ENCODE results near the gene SORCS3. TPM values are rescaled to one million over a fixed set of nuclear protein-coding genes. Genes with fewer than 3 reads are reported as not detected.

Gene SORCS3
- total and polyA plus RNA-seq, 2 of the 13 experiments (the other 11 are each of a cell fraction or from before 2014, with no cell fraction given), result 0.07 TPM; not detected in 1

GRCh38 chr10:104824380-104825006, 183.4 kb downstream of the SORCS3 start (continued):
- TF ChIP-seq ZNF441 (CRISPR knock-in tag; IDR thresholded peaks at IDR 0.05; ENCODE audit: borderline replicate concordance) (peak; percentile 89; the same call in 1 of the 2 replicates), ZFP36L2 (CRISPR knock-in tag; IDR thresholded peaks at IDR 0.05) (peak; percentile 96), MED1 (CRISPR knock-in tag; IDR thresholded peaks at IDR 0.05) (peak; percentile 58), TEAD2 (CRISPR knock-in tag; IDR thresholded peaks at IDR 0.05) (peak; percentile 90; the same call in 1 of the 2 replicates), SALL2 (CRISPR knock-in tag; IDR thresholded peaks at IDR 0.05) (0 out of 2 replicates have a peak, but pooled peaks have one; percentile 38), ZNF619 (CRISPR knock-in tag; IDR thresholded peaks at IDR 0.05) (no peak), EED (CRISPR knock-in tag; IDR thresholded peaks at IDR 0.05) (0 out of 2 replicates have a peak, but pooled peaks have one; percentile 32), FOXO1 (CRISPR knock-in tag; IDR thresholded peaks at IDR 0.05) (0 out of 2 replicates have a peak, but pooled peaks have one; percentile 36), ZXDC (CRISPR knock-in tag; IDR thresholded peaks at IDR 0.05) (no peak; the same call in 1 of the 2 replicates), U2AF1 (optimal IDR thresholded peaks at IDR 0.05; ENCODE audit: low read depth, low read length) (no peak), ZFY (CRISPR knock-in tag; IDR thresholded peaks at IDR 0.05) (peak; percentile 33; the same call in 1 of the 2 replicates), HOXA5 (CRISPR knock-in tag; IDR thresholded peaks at IDR 0.05) (peak; percentile 66; the same call in 1 of the 2 replicates), MIXL1 (CRISPR knock-in tag; IDR thresholded peaks at IDR 0.05) (peak; percentile 79; the same call in 1 of the 2 replicates), SETDB1 (CRISPR knock-in tag; IDR thresholded peaks at IDR 0.05; ENCODE audit: borderline replicate concordance) (no peak), HOXA3 (CRISPR knock-in tag; IDR thresholded peaks at IDR 0.05) (peak; percentile 22; the same call in 1 of the 2 replicates), RBFOX2 (IDR thresholded peaks at IDR 0.05; ENCODE audit: low read depth, low read length) (no peak), HMG20A (CRISPR knock-in tag; IDR thresholded peaks at IDR 0.05; ENCODE audit: borderline replicate concordance) (no peak), RFXAP (CRISPR knock-in tag; IDR thresholded peaks at IDR 0.05; ENCODE audit: borderline replicate concordance) (peak; percentile 65; the same call in 1 of the 2 replicates)
- TF ChIP-seq, protein P1, sequence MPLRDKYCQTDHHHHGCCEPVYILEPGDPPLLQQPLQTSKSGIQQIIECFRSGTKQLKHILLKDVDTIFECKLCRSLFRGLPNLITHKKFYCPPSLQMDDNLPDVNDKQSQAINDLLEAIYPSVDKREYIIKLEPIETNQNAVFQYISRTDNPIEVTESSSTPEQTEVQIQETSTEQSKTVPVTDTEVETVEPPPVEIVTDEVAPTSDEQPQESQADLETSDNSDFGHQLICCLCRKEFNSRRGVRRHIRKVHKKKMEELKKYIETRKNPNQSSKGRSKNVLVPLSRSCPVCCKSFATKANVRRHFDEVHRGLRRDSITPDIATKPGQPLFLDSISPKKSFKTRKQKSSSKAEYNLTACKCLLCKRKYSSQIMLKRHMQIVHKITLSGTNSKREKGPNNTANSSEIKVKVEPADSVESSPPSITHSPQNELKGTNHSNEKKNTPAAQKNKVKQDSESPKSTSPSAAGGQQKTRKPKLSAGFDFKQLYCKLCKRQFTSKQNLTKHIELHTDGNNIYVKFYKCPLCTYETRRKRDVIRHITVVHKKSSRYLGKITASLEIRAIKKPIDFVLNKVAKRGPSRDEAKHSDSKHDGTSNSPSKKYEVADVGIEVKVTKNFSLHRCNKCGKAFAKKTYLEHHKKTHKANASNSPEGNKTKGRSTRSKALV (CRISPR knock-in tag; IDR thresholded peaks at IDR 0.05), result 0 out of 2 replicates have a peak, but pooled peaks have one; percentile 54
- TF ChIP-seq, protein P2, sequence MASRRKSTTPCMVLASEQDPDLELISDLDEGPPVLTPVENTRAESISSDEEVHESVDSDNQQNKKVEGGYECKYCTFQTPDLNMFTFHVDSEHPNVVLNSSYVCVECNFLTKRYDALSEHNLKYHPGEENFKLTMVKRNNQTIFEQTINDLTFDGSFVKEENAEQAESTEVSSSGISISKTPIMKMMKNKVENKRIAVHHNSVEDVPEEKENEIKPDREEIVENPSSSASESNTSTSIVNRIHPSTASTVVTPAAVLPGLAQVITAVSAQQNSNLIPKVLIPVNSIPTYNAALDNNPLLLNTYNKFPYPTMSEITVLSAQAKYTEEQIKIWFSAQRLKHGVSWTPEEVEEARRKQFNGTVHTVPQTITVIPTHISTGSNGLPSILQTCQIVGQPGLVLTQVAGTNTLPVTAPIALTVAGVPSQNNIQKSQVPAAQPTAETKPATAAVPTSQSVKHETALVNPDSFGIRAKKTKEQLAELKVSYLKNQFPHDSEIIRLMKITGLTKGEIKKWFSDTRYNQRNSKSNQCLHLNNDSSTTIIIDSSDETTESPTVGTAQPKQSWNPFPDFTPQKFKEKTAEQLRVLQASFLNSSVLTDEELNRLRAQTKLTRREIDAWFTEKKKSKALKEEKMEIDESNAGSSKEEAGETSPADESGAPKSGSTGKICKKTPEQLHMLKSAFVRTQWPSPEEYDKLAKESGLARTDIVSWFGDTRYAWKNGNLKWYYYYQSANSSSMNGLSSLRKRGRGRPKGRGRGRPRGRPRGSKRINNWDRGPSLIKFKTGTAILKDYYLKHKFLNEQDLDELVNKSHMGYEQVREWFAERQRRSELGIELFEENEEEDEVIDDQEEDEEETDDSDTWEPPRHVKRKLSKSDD (CRISPR knock-in tag; IDR thresholded peaks at IDR 0.05; ENCODE audit: low read depth), result peak; percentile 33; the same call in 1 of the 2 replicates
- TF ChIP-seq, protein P3, sequence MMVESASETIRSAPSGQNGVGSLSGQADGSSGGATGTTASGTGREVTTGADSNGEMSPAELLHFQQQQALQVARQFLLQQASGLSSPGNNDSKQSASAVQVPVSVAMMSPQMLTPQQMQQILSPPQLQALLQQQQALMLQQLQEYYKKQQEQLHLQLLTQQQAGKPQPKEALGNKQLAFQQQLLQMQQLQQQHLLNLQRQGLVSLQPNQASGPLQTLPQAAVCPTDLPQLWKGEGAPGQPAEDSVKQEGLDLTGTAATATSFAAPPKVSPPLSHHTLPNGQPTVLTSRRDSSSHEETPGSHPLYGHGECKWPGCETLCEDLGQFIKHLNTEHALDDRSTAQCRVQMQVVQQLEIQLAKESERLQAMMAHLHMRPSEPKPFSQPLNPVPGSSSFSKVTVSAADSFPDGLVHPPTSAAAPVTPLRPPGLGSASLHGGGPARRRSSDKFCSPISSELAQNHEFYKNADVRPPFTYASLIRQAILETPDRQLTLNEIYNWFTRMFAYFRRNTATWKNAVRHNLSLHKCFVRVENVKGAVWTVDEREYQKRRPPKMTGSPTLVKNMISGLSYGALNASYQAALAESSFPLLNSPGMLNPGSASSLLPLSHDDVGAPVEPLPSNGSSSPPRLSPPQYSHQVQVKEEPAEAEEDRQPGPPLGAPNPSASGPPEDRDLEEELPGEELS (CRISPR knock-in tag; IDR thresholded peaks at IDR 0.05), result 0 out of 2 replicates have a peak, but pooled peaks have one; percentile 19

Measured in HepG2 (cell line).